ENCODE measurements around the gene CCR9. TPM values are rescaled to one million over a fixed set of nuclear protein-coding genes. Genes with fewer than 3 reads are reported as not detected.

Gene CCR9
- total RNA-seq, 1 donor from 2014 or later: not detected

- intact Hi-C loops (cut with DNase I): no loop called here
- TF ChIP-seq CTCF (IDR thresholded peaks at IDR 0.05): no peak
- no peak for DNase-seq
- Histone ChIP-seq H3K9me3 (no peaks in the 10 kb centered on the region), H3K4me3 (no peak overlapping the region), H3K27ac (peak overlapping the region; percentile 52), H3K4me1 (peaks cover 8% of the 10 kb centered on the region), H3K36me3 (peaks cover 64% of the 10 kb centered on the region), H3K27me3 (no peaks in the 10 kb centered on the region)
- ATAC-seq: no peak
These were observed 60.5 kb downstream of the CCR9 start for GRCh38 chr3:45946875-45947274.

DNA sequence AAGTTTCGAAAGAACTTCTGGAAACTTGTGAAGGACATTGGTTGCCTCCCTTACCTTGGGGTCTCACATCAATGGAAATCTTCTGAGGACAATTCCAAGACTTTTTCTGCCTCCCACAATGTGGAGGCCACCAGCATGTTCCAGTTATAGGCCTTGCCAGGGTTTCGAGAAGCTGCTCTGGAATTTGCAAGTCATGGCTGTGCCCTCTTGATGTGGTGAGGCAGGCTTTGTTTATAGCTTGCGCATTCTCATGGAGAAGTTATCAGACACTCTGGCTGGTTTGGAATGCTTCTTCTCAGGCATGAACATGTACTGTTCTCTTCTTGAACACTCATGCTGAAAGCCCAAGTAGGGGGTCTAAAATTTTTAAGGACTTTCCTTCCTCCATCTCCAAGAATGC lies 61.0 kb downstream of the CCR9 start:
- H3K27me3 ChIP-seq: no peaks in the 10 kb centered on the region
- no peak for TF ChIP-seq CTCF (IDR thresholded peaks at IDR 0.05)
- DNase-seq (no peak), ATAC-seq (no peak)
- intact Hi-C loops (cut with DNase I): no loop called here
- H3K36me3 ChIP-seq: peaks cover 69% of the 10 kb centered on the region
- H3K27ac ChIP-seq: peak overlapping the region; percentile 52
- H3K4me3 ChIP-seq: no peak overlapping the region
- H3K9me3 ChIP-seq: no peaks in the 10 kb centered on the region
- peaks cover 6% of the 10 kb centered on the region for H3K4me1 ChIP-seq

DNA sequence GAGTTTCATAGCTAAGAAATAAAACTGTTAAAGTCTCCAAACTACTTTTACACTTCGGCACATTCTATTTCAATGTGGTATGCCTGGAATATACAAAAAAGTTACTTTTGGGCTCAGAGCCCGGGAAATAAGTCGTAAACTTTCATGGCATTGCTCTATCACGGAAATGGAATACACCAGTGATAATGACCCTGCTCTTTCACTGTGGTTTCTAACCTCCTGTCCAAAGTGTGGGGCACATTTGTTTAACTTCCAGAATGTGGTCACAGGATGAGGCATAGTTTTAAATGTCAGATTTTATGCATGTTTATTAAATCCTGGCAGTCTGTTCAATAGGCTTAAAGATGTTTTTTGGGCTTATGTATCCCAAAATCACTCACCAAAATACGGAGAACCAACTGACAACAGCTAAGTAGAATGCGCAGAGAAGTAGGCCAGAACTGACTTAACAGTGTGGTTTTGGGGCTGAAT lies 62.0 kb downstream of the CCR9 start:
- Histone ChIP-seq H3K27ac (no peak overlapping the region), H3K4me3 (no peak overlapping the region), H3K4me1 (no peaks in the 10 kb centered on the region), H3K9me3 (no peaks in the 10 kb centered on the region), H3K27me3 (no peaks in the 10 kb centered on the region), H3K36me3 (peaks cover 79% of the 10 kb centered on the region)
- intact Hi-C loops (cut with DNase I): no loop called here
- DNase-seq (no peak), ATAC-seq (no peak)
- no peak for TF ChIP-seq CTCF (IDR thresholded peaks at IDR 0.05)

DNA sequence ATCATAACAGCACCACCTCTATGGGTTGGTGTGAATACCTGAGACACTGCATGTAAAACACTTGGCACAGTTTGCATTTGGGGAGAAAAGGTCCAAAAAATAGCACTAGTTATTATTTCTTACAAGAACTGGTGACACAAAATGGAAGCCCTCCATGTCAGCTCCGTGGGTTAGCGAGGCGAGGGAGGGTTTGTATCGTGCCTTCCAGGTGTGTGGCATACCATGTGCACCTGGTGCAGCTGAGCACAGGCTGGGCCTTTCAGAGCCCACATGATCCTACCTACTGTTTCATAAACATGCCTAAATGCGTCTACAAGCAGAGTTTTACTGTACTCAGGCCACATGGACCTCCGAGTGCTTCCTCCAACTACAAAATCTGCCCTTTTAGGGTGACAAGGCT lies 62.5 kb downstream of the CCR9 start:
- ATAC-seq (no peak), DNase-seq (no peak)
- Histone ChIP-seq H3K4me1 (no peaks in the 10 kb centered on the region), H3K27me3 (no peaks in the 10 kb centered on the region), H3K9me3 (no peaks in the 10 kb centered on the region), H3K27ac (no peak overlapping the region), H3K36me3 (peaks cover 84% of the 10 kb centered on the region), H3K4me3 (no peak overlapping the region)
- TF ChIP-seq CTCF (IDR thresholded peaks at IDR 0.05): no peak
- intact Hi-C loops (cut with DNase I): no loop called here

DNA sequence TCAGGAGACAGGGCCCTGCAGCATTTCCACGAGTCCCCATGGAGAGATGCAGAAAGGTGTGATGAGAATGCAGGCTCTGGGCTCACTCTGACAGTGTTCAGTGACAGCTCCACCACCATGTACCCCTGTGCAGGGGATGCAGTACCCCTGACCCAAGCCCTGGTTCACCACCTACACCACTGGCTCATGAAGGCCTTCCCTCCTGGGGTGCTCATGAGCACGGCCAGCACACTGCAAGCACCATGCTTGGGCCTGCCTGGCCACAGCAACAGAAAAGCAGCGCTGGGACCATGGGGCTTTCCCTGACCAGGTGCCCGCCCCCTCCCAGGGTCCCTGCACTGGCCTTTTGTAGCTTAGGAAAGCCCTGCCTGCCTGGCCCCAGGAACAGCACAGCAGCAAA lies 63.1 kb downstream of the CCR9 start:
- no peaks in the 10 kb centered on the region for H3K4me1 ChIP-seq
- TF ChIP-seq CTCF (IDR thresholded peaks at IDR 0.05): no peak
- H3K9me3 ChIP-seq: no peaks in the 10 kb centered on the region
- DNase-seq: no peak
- peak overlapping the region; percentile 21 for H3K27ac ChIP-seq
- H3K36me3 ChIP-seq: peaks cover 90% of the 10 kb centered on the region
- no peak for ATAC-seq
- intact Hi-C loops (cut with DNase I): no loop called here
- no peaks in the 10 kb centered on the region for H3K27me3 ChIP-seq
- H3K4me3 ChIP-seq: no peak overlapping the region

GRCh38 chr3:45950131-45950530 lies 63.8 kb downstream of the CCR9 start:
- no peaks in the 10 kb centered on the region for H3K9me3 ChIP-seq
- H3K4me3 ChIP-seq: no peak overlapping the region
- H3K27me3 ChIP-seq: no peaks in the 10 kb centered on the region
- TF ChIP-seq CTCF (IDR thresholded peaks at IDR 0.05): no peak
- no peak for DNase-seq
- no peak for ATAC-seq
- H3K36me3 ChIP-seq: peaks cover 94% of the 10 kb centered on the region
- no peaks in the 10 kb centered on the region for H3K4me1 ChIP-seq
- intact Hi-C loops (cut with DNase I): no loop called here
- H3K27ac ChIP-seq: peak overlapping the region; percentile 65

All from upper lobe of right lung (tissue), 1 donor.